ENCODE results near the gene SFXN5. TPM values are rescaled to one million over a fixed set of nuclear protein-coding genes. Genes with fewer than 3 reads are reported as not detected.

SFXN5 gene
- polyA plus RNA-seq, 2 of the 4 experiments (the other 2 are of a cell fraction), result 16.7 to 19.6 TPM

- no peak overlapping the region for H3K4me3 ChIP-seq
- no peak overlapping the region for H3K4me2 ChIP-seq
- DNase-seq (ENCODE audit: low read depth in 1 of 2, low spot score in 1 of 2), result no peak
- POLR2A ChIA-PET, result no interaction called here
- no peak overlapping the region for H3K27ac ChIP-seq
- CTCF ChIA-PET, result interaction anchor here (0.6 to 13.4 kb wide), 6 partner anchors 12 to 370 kb away, joined by 3 to 211 read pairs (median 3); partner anchors contain the start of gene SPR
- TF ChIP-seq NPAS2 (CRISPR knock-in tag; IDR thresholded peaks at IDR 0.05; ENCODE audit: borderline replicate concordance) (no peak), ZNF302 (CRISPR knock-in tag; IDR thresholded peaks at IDR 0.05) (no peak), HOXB5 (CRISPR knock-in tag; IDR thresholded peaks at IDR 0.05) (no peak), HMGXB4 (CRISPR knock-in tag; IDR thresholded peaks at IDR 0.05; ENCODE audit: borderline replicate concordance) (no peak), BHLHE40 (IDR thresholded peaks at IDR 0.05; ENCODE audit: low read depth, low read length) (no peak), JUNB (IDR thresholded peaks at IDR 0.05) (no peak), SREBF2 (IDR thresholded peaks at IDR 0.05) (no peak), CTCF (IDR thresholded peaks at IDR 0.05) (no peak), FOSL2 (IDR thresholded peaks at IDR 0.05) (no peak), FOSL2 (CRISPR knock-in tag; IDR thresholded peaks at IDR 0.05) (no peak), HEYL (CRISPR knock-in tag; IDR thresholded peaks at IDR 0.05) (no peak), EP300 (IDR thresholded peaks at IDR 0.05) (no peak), KDM5A (IDR thresholded peaks at IDR 0.05) (no peak), MAZ (IDR thresholded peaks at IDR 0.05; ENCODE audit: borderline replicate concordance, low read depth, low read length) (no peak), USF2 (IDR thresholded peaks at IDR 0.05) (no peak), RFX5 (IDR thresholded peaks at IDR 0.05) (no peak), KDM1A (IDR thresholded peaks at IDR 0.05; ENCODE audit: low read depth) (no peak), ZFP36 (IDR thresholded peaks at IDR 0.05; ENCODE audit: borderline replicate concordance, partially characterized antibody) (no peak), HES2 (IDR thresholded peaks at IDR 0.05) (no peak), CBX2 (IDR thresholded peaks at IDR 0.05; ENCODE audit: borderline replicate concordance, low read depth) (no peak)
- TF ChIP-seq, protein P1, sequence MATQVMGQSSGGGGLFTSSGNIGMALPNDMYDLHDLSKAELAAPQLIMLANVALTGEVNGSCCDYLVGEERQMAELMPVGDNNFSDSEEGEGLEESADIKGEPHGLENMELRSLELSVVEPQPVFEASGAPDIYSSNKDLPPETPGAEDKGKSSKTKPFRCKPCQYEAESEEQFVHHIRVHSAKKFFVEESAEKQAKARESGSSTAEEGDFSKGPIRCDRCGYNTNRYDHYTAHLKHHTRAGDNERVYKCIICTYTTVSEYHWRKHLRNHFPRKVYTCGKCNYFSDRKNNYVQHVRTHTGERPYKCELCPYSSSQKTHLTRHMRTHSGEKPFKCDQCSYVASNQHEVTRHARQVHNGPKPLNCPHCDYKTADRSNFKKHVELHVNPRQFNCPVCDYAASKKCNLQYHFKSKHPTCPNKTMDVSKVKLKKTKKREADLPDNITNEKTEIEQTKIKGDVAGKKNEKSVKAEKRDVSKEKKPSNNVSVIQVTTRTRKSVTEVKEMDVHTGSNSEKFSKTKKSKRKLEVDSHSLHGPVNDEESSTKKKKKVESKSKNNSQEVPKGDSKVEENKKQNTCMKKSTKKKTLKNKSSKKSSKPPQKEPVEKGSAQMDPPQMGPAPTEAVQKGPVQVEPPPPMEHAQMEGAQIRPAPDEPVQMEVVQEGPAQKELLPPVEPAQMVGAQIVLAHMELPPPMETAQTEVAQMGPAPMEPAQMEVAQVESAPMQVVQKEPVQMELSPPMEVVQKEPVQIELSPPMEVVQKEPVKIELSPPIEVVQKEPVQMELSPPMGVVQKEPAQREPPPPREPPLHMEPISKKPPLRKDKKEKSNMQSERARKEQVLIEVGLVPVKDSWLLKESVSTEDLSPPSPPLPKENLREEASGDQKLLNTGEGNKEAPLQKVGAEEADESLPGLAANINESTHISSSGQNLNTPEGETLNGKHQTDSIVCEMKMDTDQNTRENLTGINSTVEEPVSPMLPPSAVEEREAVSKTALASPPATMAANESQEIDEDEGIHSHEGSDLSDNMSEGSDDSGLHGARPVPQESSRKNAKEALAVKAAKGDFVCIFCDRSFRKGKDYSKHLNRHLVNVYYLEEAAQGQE (IDR thresholded peaks at IDR 0.05), result no peak
- FAIRE-seq, result no peak
- 54% methylated on average over 15 of the region's 15 CpGs for whole genome bisulfite sequencing (ENCODE audit: missing lambda C conversion rate)
- H3K4me1 ChIP-seq, result peaks cover 28% of the 10 kb centered on the region
- no peak for ATAC-seq
- H3K9me3 ChIP-seq, result no peaks in the 10 kb centered on the region
These were observed 150.2 kb downstream of the SFXN5 start for GRCh38 chr2:72921088-72921851.
